Left lung (tissue), 10 donors: Measurements from ENCODE around the gene MROH2A. TPM values are rescaled to one million over a fixed set of nuclear protein-coding genes. Genes with fewer than 3 reads are reported as not detected.

Source experiments
- ATAC-seq: fragments of 200-7000 bp; cut with Tn5 transposase; one replicate; pipeline ENCODE4 v1.9.1; 2020; ENCODE audit warnings: moderate library complexity
- DNase-seq, 4 donors: peaks; one replicate each; pipeline ENCODE4 v3.0.0-alpha.2; 2013 to 2020
- H3K27ac ChIP-seq, 2 donors: fragments of 200-600 bp; sonication (generic) in 1 of 2; one replicate each; pipeline versions ENCODE4 v1.5.0 to v1.8.0; 2020 to 2021
- H3K27me3 ChIP-seq, 2 donors: fragments of 200-600 bp; sonication (generic) in 1 of 2; one replicate each; pipeline versions ENCODE4 v1.5.0 to v1.8.0; 2020 to 2021
- H3K36me3 ChIP-seq, 2 donors: fragments of 200-600 bp; sonication (generic) in 1 of 2; one replicate each; pipeline versions ENCODE4 v1.5.0 to v1.8.0; 2020 to 2021
- H3K4me1 ChIP-seq, 2 donors: fragments of 200-600 bp; one replicate each; pipeline ENCODE4 v1.8.0; 2021
- H3K4me3 ChIP-seq, 2 donors: fragments of 200-600 bp; sonication (generic) in 1 of 2; one replicate each; pipeline versions ENCODE4 v1.5.0 to v1.8.0; 2020 to 2021; ENCODE audit warnings: mild to moderate bottlenecking in 1 of 2
- H3K9me3 ChIP-seq, 2 donors: fragments of 200-600 bp; sonication (generic) in 1 of 2; one replicate each; pipeline versions ENCODE4 v1.5.0 to v1.8.0; 2020 to 2021
- intact Hi-C, 2 donors: fragments of 100-400 bp; cut with DNase I; formaldehyde crosslinking; loops; one replicate each; pipeline versions ENCODE4 v1.11.2 to v1.14.2; 2022
- polyA plus RNA-seq, 6 donors: library from polyadenylated mRNA; unstranded; fragments of 120-200 nt; gene quantifications; one replicate each; pipeline ENCODE4 v1.2.1, GENCODE V29; 2013; ENCODE audit not compliant: insufficient read length in 6 of 6
- total RNA-seq, 2 donors: library from RNA; stranded (reverse); fragmentation: NEBNext Ultra II Directional; extraction: Animal tissue kit (Norgen Biotek cat#: 25700); gene quantifications; one replicate each; pipeline ENCODE4 v1.2.1, GENCODE V29; 2021
- TF ChIP-seq, protein P1 (sequence below), 2 donors: fragments of 200-600 bp; sonication (generic) in 1 of 2; IDR thresholded peaks; one replicate each; pipeline versions ENCODE4 v1.5.0 to v1.8.0; 2021; ENCODE audit warnings: antibody characterized with exemption in 2 of 2
- donor health status: DM: no; HTN: yes; CAD: no.
- donor health status: DM: no; HTN: no; CAD: no.

The MROH2A gene
- total and polyA plus RNA-seq, 8 donors = 0.27 to 0.77 (median 0.61) TPM; not detected in 1

- Histone ChIP-seq H3K27me3 (peaks cover 0 to 26% of the 10 kb centered on the region in 2 donors), H3K9me3 (no peaks in the 10 kb centered on the region)
Observed at GRCh38 chr2:233807966-233808935, 30.1 kb downstream of the MROH2A start.

DNA sequence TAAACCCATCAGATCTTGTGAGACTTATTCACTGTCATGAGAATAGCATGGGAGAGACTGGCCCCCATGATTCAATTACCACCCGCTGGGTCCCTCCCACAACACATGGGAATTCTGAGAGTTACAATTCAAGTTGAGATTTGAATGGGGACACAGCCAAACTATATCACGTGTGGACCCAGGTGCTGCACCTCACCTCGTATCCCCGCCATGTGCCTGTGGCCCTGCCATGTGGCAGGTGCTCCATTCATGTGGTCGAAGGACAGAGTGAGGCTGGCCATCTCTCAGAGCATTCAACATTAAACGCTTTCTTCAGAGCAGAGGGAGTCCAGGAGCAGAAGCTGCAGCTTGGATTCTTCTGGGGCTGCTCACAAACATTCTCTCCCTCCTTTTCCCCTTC, 32.3 kb downstream of the MROH2A start:
- Histone ChIP-seq H3K36me3 (no peaks in the 10 kb centered on the region), H3K27me3 (peaks cover 0 to 26% of the 10 kb centered on the region in 2 donors), H3K4me3 (no peak overlapping the region), H3K9me3 (no peaks in the 10 kb centered on the region), H3K4me1 (no peaks in the 10 kb centered on the region), H3K27ac (no peak overlapping the region)
- ATAC-seq (no peak), DNase-seq (peak in 2 of 4 donors; percentile 9 to 28)
- intact Hi-C loops = no loop called here
- TF ChIP-seq, protein P1, sequence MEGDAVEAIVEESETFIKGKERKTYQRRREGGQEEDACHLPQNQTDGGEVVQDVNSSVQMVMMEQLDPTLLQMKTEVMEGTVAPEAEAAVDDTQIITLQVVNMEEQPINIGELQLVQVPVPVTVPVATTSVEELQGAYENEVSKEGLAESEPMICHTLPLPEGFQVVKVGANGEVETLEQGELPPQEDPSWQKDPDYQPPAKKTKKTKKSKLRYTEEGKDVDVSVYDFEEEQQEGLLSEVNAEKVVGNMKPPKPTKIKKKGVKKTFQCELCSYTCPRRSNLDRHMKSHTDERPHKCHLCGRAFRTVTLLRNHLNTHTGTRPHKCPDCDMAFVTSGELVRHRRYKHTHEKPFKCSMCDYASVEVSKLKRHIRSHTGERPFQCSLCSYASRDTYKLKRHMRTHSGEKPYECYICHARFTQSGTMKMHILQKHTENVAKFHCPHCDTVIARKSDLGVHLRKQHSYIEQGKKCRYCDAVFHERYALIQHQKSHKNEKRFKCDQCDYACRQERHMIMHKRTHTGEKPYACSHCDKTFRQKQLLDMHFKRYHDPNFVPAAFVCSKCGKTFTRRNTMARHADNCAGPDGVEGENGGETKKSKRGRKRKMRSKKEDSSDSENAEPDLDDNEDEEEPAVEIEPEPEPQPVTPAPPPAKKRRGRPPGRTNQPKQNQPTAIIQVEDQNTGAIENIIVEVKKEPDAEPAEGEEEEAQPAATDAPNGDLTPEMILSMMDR (IDR thresholded peaks at IDR 0.05) = no peak

More at GRCh38 chr2:233807966-233808935, 30.1 kb downstream of the MROH2A start:
- no peak overlapping the region for H3K4me3 ChIP-seq
- H3K36me3 ChIP-seq = no peaks in the 10 kb centered on the region
- H3K27ac ChIP-seq = no peak overlapping the region
- intact Hi-C loops = no loop called here
- H3K4me1 ChIP-seq = no peaks in the 10 kb centered on the region
- ATAC-seq (no peak), DNase-seq (peak in 1 of 4 donors; percentile 20)
- TF ChIP-seq, protein P1 (IDR thresholded peaks at IDR 0.05) = no peak

- TF ChIP-seq, protein P1 (IDR thresholded peaks at IDR 0.05) = no peak
- Histone ChIP-seq H3K27ac (no peak overlapping the region), H3K4me1 (no peaks in the 10 kb centered on the region), H3K36me3 (no peaks in the 10 kb centered on the region), H3K4me3 (no peak overlapping the region), H3K27me3 (peaks cover 0 to 26% of the 10 kb centered on the region in 2 donors), H3K9me3 (peaks cover 0 to 4% of the 10 kb centered on the region in 2 donors)
- intact Hi-C loops = no loop called here
- ATAC-seq (no peak), DNase-seq (peak in 2 of 4 donors; percentile 7 to 14)
Observed at GRCh38 chr2:233811087-233811486, 33.0 kb downstream of the MROH2A start.

DNA sequence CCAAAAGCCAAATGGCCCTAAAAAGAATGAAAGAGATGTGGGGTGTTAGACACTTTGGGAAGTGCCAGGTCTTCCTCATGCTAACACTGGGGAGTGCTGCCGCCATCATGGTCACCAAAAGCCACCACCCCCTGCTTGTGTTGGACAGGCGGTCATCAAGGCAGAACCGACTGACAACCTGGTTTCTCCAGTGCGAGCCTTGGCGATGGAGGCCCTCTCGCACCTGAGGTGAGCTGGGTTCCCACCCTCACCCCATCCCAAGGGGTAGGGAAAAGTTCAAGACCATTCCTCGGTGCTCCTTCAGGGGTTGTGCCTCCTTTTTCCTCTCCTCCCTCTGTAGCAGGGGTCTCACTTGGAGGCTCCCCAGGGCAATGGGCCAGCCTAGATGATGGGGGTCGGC, 33.6 kb downstream of the MROH2A start:
- TF ChIP-seq, protein P1 (IDR thresholded peaks at IDR 0.05) = no peak
- Histone ChIP-seq H3K4me3 (no peak overlapping the region), H3K27me3 (peaks cover 0 to 26% of the 10 kb centered on the region in 2 donors), H3K9me3 (peaks cover 0 to 4% of the 10 kb centered on the region in 2 donors), H3K4me1 (no peaks in the 10 kb centered on the region), H3K27ac (no peak overlapping the region), H3K36me3 (no peaks in the 10 kb centered on the region)
- ATAC-seq (no peak), DNase-seq (peak in 2 of 4 donors; percentile 25 to 50)
- intact Hi-C loops = no loop called here
